Activated T-cell treated with anti-CD3 and anti-CD28 coated beads, Interleukin-2, amount 50 U/mL, for 48 hours (primary cell): ENCODE data around the gene OR4E2.
"Not testable (repeated sequence)": the region's sequence is repeated elsewhere in the genome, so short reads cannot be mapped to it uniquely, and the experiment has no call there.

ENCODE experiments used
- DNase-seq, 2 experiments: peaks; one replicate each; pipeline ENCODE4 v3.0.0-alpha.2; 2020

Gene OR4E2, protein sequence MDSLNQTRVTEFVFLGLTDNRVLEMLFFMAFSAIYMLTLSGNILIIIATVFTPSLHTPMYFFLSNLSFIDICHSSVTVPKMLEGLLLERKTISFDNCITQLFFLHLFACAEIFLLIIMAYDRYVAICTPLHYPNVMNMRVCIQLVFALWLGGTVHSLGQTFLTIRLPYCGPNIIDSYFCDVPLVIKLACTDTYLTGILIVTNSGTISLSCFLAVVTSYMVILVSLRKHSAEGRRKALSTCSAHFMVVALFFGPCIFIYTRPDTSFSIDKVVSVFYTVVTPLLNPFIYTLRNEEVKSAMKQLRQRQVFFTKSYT

DNA sequence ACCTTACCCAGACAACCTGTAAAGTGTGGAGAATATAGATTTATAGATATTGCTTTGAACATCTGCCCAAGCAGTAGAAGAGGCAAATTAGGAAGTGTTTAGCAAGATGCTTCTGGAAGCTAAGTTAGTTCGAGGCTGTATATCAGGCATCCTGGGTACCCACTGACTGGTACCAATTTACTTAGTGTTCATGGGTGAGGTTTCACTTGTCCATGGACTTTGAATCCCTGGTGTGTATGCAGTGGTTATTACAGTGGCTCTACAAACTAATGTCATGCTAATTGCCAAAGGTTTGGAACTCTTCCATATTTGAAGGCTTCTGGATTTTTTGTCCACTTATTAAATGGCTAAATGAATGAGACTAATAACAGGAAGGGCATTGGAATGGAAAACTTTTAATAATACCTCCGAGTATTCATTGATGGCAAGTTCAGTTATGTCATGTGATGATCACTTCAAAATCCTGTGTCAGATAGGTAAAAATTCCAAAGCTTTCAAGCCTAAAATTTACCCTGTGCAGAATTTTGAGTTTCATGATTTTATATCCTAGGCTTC lies at the start of gene OR4E2:
OR4E2 (plus strand) TSS at position 505 of the 555 bp plus-strand sequence. CDS start 11,248 bp downstream, outside the sequence.
- DNase-seq, result no peak

DNA sequence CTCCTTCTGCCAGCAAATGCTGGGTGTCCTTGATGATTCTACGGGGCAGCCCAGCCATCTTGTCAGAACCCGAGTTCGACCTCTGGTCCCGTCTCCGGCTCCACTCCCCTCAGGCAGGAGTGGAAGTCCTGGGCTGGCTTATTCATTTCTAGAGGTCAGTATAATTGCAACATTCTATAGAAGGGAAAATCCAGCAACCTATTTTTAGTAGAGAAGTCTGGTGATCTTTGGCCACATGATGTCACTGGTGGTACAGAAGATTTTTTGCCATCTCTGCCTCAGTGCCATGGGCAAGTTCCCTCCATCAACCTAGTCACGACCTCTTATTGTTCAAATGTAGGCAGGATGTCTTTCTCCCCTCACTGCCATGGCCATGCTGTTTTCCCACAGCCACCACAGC lies 41.3 kb upstream of the OR4E2 start:
- no peak for DNase-seq

- DNase-seq, result no peak
Measured at GRCh38 chr14:21614240-21614639, 39.4 kb upstream of the OR4E2 start.

DNA sequence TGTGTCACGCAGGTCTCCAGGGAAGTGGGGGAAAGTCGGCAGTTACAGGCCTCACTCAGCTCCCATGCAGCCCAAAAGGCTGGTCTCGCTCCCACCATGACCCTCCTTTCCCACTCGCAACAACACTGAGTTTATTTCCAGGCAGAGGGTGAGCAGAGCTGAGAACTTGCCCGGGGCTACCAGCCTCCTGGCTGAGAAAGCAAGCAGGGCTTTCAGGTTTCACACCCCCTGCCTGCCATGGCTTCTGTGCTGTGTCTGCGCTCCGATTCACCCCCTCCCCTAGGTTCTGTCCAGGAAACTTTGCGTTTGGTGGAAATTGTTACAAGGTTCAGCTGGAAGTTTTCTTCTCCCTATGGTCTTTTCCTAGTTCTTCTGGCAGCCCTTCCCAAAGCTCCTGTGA lies 36.0 kb upstream of the OR4E2 start:
- DNase-seq, result no peak

DNA sequence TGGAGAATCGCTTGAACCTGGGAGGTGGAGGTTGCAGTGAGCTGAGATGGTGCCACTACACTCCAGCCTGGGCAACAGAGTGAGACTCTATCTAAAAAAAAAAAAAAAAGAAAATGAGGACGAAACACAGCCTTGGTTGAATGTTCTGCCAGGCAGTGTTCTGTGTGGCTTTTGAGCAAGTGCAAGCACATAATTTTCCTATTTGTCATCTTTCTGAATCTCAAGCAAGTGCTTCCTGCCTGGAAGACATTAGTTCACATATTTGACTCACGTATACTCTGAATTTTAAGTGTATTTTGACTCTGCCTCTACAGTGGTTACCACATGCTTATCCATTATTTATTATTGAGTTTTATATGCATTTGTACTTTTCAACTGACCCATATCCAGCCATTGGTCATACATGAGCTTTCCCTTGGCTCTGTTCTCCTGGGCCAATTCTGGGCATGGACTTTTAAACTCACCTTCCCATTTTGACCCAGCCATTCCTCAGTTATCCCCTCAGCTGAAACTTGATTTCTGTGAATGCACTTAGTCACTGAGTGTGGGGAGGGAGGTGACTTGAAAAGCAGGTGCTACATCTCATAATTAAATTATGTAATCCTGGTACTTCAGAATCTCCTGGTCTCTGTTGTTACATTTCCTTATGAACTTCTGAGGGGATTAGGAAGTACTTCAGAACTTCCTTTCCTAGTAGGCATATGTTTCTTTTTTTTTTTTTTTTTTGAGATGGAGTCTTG lies 27.0 kb upstream of the OR4E2 start:
- DNase-seq, result no peak

- DNase-seq, result not testable (repeated sequence)
Measured at GRCh38 chr14:21630503-21630902, 23.1 kb upstream of the OR4E2 start.

DNA sequence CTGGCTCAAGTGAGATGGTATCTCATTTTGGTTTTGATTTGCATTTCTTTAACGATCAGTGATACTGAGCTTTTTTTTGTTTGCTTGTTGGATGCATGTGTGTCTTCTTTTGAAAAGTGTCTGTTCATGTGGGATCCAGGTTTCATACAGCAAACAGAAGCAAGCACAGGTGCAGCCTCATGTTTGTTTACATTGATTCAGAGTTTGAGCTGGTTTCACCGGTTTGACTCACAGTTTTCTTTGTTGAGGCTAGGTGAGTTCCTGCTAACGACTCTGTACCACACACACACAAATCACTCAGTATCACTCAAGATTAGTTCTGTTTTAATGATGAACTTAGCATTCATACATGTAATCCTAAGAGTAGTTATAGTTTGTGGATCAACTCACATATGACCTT lies 22.6 kb upstream of the OR4E2 start:
- no peak for DNase-seq

GRCh38 chr14:21634840-21635239 lies 18.8 kb upstream of the OR4E2 start, which contains the start of gene OR10G2:
Gene OR10G2, minus strand, starts transcription at chr14:21634940. Its CDS starts 98 bp downstream, at chr14:21634842.
- DNase-seq, result no peak

- DNase-seq, result no peak
Measured at GRCh38 chr14:21642683-21643082, 11.0 kb upstream of the OR4E2 start.

GRCh38 chr14:21643407-21643806 lies 10.2 kb upstream of the OR4E2 start:
- no peak for DNase-seq

DNA sequence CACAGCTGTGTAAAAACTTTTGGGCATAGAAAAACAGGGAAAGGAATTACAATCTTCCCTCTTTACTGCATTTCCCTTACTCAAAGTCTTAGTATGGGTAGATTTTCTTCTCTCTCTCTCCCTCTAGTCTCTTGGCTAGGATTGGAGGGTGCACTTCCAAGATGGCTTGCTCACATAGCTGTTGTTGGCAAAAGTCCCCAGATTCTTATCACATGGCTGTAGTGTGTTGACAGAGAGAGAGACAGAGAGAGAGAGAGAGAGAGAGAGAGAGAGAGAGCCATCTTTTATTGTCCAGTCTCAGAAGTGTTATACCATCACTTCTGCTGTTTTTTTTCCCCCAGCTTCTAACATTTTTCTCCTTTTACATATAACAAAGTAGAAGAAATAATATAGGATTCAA lies 6.3 kb upstream of the OR4E2 start:
- DNase-seq, result no peak

DNA sequence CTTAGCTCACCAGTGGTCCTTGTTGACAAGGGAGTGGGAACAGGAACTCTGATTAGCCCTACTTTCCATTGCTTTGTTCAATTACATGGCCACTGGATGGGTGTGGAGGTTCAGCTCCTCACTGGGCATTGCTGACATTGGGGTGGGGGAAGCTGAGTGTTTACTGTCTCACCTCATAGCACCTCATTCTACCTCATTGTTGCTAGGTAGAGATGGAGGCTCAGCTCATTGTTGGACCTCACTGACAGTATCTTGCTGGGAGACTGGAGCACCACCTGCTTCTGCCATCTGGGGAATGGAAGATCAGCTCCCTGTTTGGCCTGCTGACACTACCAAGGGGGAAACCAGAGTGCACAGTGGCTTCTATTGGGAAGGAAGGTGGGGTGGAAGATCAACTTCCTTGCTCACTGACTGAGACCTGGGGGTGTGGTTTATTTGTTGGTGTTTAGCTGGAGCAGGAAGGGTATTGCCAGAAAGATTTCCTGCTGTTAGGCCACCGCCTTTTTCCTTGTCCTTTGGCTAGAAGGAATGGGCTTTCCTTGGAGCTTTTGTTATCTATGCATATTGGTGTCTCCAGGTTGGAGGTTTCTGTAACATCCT lies 1.3 kb upstream of the OR4E2 start:
- DNase-seq, result no peak

GRCh38 chr14:21654215-21654614 lies 580 bp downstream of the OR4E2 start:
- no peak for DNase-seq

DNA sequence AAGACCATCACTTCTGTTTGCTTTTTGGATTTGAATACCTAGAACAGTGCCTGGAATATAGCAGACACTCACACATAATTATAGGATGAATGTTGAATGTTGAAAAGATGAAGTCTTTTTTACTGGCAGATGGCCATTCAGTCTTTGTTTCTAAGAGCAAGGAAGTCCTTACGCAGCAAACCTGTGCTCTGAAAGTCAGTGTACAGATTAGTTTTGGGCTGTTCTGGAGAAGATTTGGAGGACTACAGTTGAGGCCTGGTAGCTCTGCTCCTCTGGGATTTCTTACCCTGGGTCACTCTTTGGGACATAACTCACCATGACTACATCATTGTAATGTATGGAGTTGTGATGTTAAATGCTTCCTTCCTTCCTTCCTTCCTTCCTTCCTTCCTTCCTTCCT lies 3.3 kb downstream of the OR4E2 start:
- DNase-seq, result no peak

DNA sequence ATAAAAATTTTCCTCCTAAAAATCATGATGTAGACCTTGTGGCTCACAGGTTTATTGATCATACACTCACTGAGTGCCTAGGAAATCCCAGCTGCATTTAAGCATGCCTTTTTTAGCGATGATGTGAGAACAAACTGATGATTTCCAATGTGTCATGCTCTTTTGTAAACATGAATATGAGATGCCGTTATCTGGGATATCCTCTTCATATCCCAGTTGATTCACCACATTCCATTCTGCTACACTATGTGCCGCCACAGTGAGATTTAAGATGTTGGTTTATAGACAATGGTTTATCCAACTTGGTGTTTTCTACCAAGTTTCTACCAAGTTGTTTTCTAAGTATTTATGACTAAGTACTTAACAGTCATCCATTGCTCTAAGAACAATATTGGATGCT lies 14.7 kb downstream of the OR4E2 start:
- no peak for DNase-seq

GRCh38 chr14:21669284-21669683 lies 15.6 kb downstream of the OR4E2 start:
- DNase-seq, result no peak

DNA sequence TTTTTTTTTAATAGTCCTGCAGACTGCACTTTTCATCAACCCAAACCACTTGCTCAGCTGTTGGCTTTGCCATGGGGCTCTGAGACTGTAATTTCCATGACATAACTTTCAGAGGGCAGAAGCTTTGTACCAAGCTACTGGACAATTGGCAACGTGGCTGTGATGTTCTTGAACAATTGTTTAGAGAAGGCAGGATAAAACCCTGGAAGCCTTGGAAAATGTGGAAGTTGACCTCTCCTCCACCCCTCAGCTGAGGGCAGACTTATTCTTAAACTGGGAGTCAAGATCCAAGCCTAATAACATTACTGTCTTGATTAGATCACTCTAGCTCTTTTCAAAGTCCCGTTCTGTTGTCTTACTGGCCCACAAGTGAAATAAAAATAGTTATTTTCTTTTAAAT lies 17.7 kb downstream of the OR4E2 start:
- no peak for DNase-seq

GRCh38 chr14:21672116-21672515 lies 18.5 kb downstream of the OR4E2 start:
- DNase-seq, result no peak

DNA sequence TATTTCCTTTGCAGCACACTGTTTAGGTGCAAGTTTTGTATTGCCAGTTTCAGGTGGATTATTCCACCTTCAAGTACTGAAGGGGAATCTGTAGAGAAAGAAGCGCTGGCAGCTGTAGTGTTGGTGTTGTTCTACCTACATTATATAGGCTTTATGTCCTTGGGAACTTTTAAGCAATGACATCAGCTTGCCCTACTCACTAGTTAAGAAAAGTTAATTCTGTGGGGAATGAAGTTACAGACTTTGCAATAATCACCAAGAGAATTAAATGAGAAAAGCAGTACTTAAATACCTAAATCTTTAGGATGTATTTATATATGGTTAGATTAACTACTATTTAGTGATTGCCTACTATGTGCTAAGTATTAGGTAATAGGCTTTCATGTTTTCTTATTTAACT lies 20.1 kb downstream of the OR4E2 start, which contains the start of gene OR4E1:
OR4E1 (minus strand) TSS at position 101 of the 400 bp plus-strand sequence. CDS start 2,883 bp downstream, outside the sequence.
- no peak for DNase-seq

GRCh38 chr14:21675566-21675965 lies 21.9 kb downstream of the OR4E2 start:
- DNase-seq, result no peak

DNA sequence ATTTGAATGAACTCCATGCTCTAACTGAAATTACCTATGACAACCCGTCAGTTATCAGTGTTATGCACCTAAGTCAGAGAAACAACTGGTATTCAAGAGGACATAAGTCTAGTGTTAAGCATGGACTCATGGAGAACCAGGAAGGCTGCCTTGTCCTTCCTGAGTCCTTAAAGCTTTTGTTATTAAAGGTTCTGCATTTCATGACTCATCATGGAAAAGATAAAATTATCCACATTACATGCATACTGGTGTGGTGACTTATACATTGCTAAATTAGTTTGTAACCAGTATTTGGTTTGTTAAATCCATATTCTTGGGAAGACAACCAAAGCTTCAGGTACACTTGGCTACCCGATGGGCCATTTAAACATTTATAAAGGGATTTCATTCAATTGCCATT lies 26.4 kb downstream of the OR4E2 start:
- no peak for DNase-seq

DNA sequence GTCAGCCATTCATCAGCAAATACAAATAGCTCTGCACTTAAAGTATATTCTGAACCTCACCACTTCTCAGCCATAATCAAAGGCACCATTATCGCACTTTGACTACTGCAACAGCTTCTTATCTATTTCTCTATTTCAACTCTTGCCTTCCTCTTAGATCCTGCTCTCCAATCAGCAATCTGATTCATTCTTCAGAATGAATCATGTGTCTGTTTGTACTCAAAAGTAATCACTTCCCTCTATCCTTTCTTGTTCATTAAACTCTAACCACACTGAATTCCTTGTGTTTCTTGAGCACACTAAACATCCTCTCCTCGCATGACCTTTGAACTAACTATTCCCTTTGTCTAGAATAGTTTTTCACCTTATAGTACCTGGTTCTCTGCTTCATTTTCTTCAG lies 32.8 kb downstream of the OR4E2 start:
- no peak for DNase-seq

DNA sequence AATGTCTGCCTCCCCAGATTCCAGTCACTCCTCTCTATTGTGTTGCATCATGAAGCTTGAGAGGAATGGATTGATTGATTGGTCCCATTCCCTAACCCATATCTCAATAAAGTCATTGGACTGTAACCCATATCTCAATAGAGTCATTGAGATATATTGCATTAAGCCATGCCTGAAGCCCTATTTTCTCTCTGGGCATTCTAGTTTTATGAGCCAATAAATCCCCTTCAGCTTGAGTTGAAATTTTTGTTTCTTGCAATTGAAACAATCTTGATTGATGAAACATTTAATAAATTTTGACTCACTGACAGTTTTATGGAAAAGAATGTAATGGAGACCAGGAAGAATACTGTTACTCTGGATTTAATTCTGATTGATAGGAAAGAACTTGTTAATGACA lies 40.8 kb downstream of the OR4E2 start:
- DNase-seq, result no peak

- DNase-seq, result not testable (repeated sequence)
Measured at GRCh38 chr14:21697662-21698061, 44.0 kb downstream of the OR4E2 start.
